K562 (cell line): ENCODE measurements around the gene SNAPC3. TPM values are rescaled to one million over a fixed set of nuclear protein-coding genes. Genes with fewer than 3 reads are reported as not detected.

ENCODE experiments used
- ARID1B ChIP-seq: fragments of 450-650 bp; IDR thresholded peaks from 2 replicates; pipeline ENCODE4 v1.6.1; 2016; ENCODE audit warnings: antibody characterized with exemption, mild to moderate bottlenecking, inconsistent platforms
- BRD9 ChIP-seq: fragments of 450-650 bp; IDR thresholded peaks from 2 replicates; pipeline ENCODE4 v1.6.1; 2018; ENCODE audit warnings: low read depth; ENCODE audit not compliant: partially characterized antibody
- CTCFL ChIP-seq: IDR thresholded peaks from 2 replicates; pipeline ENCODE4 v1.6.1; 2011; ENCODE audit warnings: borderline replicate concordance, low read depth, mild to moderate bottlenecking, moderate library complexity, low read length; ENCODE audit not compliant: insufficient read depth, poor library complexity, severe bottlenecking
- E2F8 ChIP-seq: fragments of 450-650 bp; IDR thresholded peaks from 2 replicates; pipeline ENCODE4 v1.7.1; 2018; ENCODE audit warnings: mild to moderate bottlenecking, low read depth; ENCODE audit not compliant: partially characterized antibody
- EHMT2 ChIP-seq: fragments of 450-650 bp; IDR thresholded peaks from 2 replicates; pipeline ENCODE4 v1.6.1; 2018; ENCODE audit warnings: antibody characterized with exemption
- FOXJ3 ChIP-seq: sonication (generic); formaldehyde crosslinking; IDR thresholded peaks from 2 replicates; pipeline ENCODE4 v1.4.0; 2020; ENCODE audit warnings: mild to moderate bottlenecking, missing genetic modification reagents
- PATZ1 ChIP-seq: fragments of 250-450 bp; sonication (Bioruptor Pico); IDR thresholded peaks from 2 replicates; pipeline ENCODE4 v1.5.0; 2020; ENCODE audit warnings: mild to moderate bottlenecking, borderline replicate concordance
- PRPF4 ChIP-seq: fragments of 200-400 bp; formaldehyde crosslinking; IDR thresholded peaks from one replicate; pipeline ENCODE4 v1.6.1; 2017; ENCODE audit warnings: low read length, low read depth, mild to moderate bottlenecking; ENCODE audit not compliant: insufficient read depth, poor library complexity, severe bottlenecking
- ZKSCAN8 ChIP-seq: fragments of 200-800 bp; sonication (Bioruptor generic); IDR thresholded peaks from 2 replicates; pipeline ENCODE4 v1.6.1; 2016; ENCODE audit warnings: missing genetic modification characterization, missing compliant biosample characterization
- polyA plus RNA-seq, 8 experiments: library from polyadenylated mRNA; depleted of rRNA in 4 of 8; stranded (reverse) in 5 of 8; unstranded in 3 of 8; fragments of >200 nt; fragmentation: Nextera tagmentation in 2 of 8; fragmentation: Illumina TruSeq in 1 of 8; extraction: Ambion mirVana in 2 of 8; extraction: Trizol in 1 of 8; gene quantifications; 2 replicates each; pipeline versions ENCODE4 v1.2.1 to v1.2.3, GENCODE V29; 2011 to 2014; ENCODE audit warnings: inconsistent platforms in 1 of 8, missing spikeins in 1 of 8
- total RNA-seq, 7 experiments: library from RNA; depleted of rRNA in 6 of 7; stranded (reverse); fragments of >200 nt in 6 of 7; fragmentation: Illumina TruSeq in 2 of 7; extraction: Trizol in 2 of 7; gene quantifications; 2 replicates each; pipeline versions ENCODE4 v1.2.1 to v1.2.3, GENCODE V29; 2011 to 2021; ENCODE audit warnings: low replicate concordance in 1 of 7
- TF ChIP-seq, protein P1 (sequence below): fragments of 450-650 bp; IDR thresholded peaks from 2 replicates; pipeline ENCODE4 v1.6.1; 2014; ENCODE audit warnings: low read depth, mild to moderate bottlenecking, moderate library complexity, borderline replicate concordance
- TF ChIP-seq, protein P2 (sequence below): fragments of 250-450 bp; sonication (Bioruptor Pico); IDR thresholded peaks from 2 replicates; pipeline ENCODE4 v1.8.0; 2022; ENCODE audit warnings: inconsistent platforms
- TF ChIP-seq, protein P3 (sequence below): fragments of 450-650 bp; IDR thresholded peaks from 2 replicates; pipeline ENCODE4 v1.6.1; 2018; ENCODE audit not compliant: partially characterized antibody

SNAPC3 gene
- total and polyA plus RNA-seq, 9 of the 15 experiments (the other 6 are each of a cell fraction or from before 2014, with no cell fraction given): 2.3 to 38.9 (median 19.8) TPM

DNA sequence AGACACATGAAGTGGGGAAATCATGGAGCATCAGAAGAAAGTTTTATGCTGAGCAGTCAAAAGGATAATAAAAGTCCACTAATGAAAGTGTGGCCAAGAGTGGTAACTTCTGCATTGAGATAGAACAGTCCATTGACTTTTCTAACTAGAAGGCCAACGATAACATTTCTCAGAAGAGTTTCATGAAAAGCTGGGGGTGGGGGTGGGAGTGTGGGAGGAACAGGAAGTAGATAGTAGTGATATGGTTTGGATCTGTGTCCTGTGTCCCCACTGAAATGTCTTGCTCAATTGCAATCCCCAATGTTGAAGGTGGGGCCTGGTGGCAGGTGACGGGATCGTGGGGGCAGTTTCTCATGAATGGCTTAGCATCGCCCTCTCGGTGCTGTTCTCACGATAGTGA is 36.2 kb upstream of the SNAPC3 start (continued):
- TF ChIP-seq, protein P1, sequence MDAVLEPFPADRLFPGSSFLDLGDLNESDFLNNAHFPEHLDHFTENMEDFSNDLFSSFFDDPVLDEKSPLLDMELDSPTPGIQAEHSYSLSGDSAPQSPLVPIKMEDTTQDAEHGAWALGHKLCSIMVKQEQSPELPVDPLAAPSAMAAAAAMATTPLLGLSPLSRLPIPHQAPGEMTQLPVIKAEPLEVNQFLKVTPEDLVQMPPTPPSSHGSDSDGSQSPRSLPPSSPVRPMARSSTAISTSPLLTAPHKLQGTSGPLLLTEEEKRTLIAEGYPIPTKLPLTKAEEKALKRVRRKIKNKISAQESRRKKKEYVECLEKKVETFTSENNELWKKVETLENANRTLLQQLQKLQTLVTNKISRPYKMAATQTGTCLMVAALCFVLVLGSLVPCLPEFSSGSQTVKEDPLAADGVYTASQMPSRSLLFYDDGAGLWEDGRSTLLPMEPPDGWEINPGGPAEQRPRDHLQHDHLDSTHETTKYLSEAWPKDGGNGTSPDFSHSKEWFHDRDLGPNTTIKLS: no peak
- no peak for TF ChIP-seq PRPF4
- no peak for TF ChIP-seq FOXJ3 (CRISPR knock-in tag)
- TF ChIP-seq, protein P2, sequence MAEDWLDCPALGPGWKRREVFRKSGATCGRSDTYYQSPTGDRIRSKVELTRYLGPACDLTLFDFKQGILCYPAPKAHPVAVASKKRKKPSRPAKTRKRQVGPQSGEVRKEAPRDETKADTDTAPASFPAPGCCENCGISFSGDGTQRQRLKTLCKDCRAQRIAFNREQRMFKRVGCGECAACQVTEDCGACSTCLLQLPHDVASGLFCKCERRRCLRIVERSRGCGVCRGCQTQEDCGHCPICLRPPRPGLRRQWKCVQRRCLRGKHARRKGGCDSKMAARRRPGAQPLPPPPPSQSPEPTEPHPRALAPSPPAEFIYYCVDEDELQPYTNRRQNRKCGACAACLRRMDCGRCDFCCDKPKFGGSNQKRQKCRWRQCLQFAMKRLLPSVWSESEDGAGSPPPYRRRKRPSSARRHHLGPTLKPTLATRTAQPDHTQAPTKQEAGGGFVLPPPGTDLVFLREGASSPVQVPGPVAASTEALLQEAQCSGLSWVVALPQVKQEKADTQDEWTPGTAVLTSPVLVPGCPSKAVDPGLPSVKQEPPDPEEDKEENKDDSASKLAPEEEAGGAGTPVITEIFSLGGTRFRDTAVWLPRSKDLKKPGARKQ: no peak
- TF ChIP-seq CTCFL: no peak
- TF ChIP-seq, protein P3, sequence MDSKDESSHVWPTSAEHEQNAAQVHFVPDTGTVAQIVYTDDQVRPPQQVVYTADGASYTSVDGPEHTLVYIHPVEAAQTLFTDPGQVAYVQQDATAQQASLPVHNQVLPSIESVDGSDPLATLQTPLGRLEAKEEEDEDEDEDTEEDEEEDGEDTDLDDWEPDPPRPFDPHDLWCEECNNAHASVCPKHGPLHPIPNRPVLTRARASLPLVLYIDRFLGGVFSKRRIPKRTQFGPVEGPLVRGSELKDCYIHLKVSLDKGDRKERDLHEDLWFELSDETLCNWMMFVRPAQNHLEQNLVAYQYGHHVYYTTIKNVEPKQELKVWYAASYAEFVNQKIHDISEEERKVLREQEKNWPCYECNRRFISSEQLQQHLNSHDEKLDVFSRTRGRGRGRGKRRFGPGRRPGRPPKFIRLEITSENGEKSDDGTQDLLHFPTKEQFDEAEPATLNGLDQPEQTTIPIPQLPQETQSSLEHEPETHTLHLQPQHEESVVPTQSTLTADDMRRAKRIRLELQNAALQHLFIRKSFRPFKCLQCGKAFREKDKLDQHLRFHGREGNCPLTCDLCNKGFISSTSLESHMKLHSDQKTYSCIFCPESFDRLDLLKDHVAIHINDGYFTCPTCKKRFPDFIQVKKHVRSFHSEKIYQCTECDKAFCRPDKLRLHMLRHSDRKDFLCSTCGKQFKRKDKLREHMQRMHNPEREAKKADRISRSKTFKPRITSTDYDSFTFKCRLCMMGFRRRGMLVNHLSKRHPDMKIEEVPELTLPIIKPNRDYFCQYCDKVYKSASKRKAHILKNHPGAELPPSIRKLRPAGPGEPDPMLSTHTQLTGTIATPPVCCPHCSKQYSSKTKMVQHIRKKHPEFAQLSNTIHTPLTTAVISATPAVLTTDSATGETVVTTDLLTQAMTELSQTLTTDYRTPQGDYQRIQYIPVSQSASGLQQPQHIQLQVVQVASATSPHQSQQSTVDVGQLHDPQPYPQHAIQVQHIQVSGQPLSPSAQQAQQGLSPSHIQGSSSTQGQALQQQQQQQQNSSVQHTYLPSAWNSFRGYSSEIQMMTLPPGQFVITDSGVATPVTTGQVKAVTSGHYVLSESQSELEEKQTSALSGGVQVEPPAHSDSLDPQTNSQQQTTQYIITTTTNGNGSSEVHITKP: peak; percentile 43
- TF ChIP-seq E2F8: no peak
- peak; percentile 51; the same call in 1 of the 2 replicates for TF ChIP-seq EHMT2
- TF ChIP-seq ZKSCAN8: no peak
- TF ChIP-seq PATZ1 (CRISPR knock-in tag): no peak
- no peak for TF ChIP-seq BRD9
- TF ChIP-seq ARID1B: peak; percentile 35; the same call in 1 of the 2 replicates
